Tongue (tissue), 2 donors: Measurements from ENCODE around the gene TMEM259. TPM values are rescaled to one million over a fixed set of nuclear protein-coding genes. Genes with fewer than 3 reads are reported as not detected.

Experiments used
- DNase-seq: peaks from one replicate; pipeline ENCODE4 v3.0.0-alpha.2; 2015
- total RNA-seq: library from RNA; depleted of rRNA; stranded (reverse); fragments of >200 nt; gene quantifications from one replicate; pipeline ENCODE4 v1.2.3, GENCODE V29; 2014

Gene TMEM259
- total RNA-seq, result 72.1 TPM

GRCh38 chr19:1020868-1021425 is at the start of gene TMEM259:
TSS of gene TMEM259 (minus strand) at chr19:1021123. CDS start at chr19:1020996, 127 bp downstream.
- DNase-seq, result peak; percentile 99

DNA sequence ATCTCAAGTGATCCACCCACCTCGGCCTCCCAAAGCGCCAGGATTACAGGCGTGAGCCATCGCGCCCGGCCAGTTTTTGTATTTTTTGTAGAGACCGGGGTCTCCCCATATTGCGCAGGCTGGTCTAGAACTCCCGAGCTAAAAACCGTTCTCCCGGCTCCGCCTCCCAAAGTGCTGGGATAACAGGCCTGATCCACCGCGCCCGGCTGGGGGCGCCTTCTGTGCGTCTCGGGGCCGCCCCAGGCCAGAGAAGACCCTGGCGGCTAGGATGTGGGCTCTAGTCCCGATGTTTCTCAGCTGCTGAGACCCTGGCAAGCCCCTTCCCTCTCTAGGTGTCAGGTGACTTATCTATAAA is 49.6 kb upstream of the TMEM259 start:
- no peak for DNase-seq

DNA sequence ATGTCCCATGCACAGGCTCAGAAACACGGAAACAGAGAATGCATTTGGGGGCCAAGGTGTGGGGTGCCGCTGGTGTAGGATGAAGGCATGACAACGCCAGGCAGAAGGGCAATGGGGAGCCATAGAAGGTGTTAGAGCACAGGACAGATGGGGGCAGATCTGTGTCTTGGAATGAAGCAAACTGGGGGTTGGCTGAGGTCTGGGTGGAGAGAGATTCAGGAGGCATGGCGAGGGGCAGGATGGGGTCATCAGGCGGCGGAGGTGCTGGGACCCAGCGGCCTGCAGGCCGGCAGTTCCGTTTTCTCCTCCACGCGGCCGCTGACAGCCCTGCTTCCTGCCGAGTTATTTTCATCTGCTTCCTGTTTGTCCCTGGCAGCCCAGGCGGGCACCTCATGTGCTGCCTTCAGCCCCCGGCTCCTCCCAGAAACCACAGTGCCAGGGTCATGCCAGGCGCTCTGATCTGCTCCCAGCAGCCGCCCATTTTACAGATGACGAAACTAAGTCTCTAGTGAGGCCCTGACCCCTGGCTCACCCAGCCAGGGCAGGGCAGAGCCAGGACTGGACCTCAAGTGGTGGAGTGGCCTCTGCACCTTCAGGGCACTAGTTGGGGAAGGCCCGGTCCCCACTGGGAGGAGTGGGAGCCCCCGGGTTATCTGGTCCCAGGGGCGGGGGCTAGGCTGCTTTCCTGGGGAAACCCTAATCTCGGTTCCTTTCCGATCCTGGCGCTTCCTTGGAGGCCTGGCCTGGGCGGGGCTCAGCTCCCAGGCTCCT is 48.3 kb upstream of the TMEM259 start:
- peak; percentile 11 for DNase-seq

GRCh38 chr19:1068009-1069001 is 47.4 kb upstream of the TMEM259 start:
- no peak for DNase-seq

GRCh38 chr19:1067341-1067957 is 46.5 kb upstream of the TMEM259 start:
- DNase-seq, result no peak

DNA sequence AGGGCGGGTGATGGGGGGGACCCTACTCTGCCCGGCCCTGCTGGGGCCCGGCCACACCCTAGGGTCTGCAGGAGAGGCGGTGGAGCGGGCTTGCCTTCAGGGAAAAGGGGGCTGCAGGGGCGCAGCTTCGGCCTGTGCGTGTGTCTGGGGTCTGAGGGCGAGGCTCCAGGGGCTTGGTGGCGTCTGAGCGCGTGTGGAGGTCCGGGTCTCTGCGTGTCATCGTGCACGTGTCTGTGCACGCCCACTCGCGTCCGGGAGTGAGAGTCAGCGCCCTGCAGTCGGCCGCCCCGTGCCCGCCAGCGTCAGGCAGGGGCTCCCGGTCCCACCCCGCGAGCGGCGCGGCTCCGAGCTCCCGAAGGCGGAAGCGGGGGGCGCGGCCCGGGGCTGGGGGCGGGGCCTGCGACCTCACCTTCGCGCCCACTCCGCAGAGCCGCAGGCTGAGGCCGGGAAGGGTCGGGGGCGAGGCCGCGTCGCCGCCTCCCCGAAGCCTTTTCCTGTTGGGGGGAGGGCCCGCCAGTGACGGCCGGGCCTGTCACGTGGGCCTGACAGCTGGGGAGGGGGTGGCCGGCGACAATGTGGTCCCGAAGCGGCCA is 45.9 kb upstream of the TMEM259 start, which contains the start of gene ARHGAP45:
TSS of gene ARHGAP45 (plus strand) at position 420 of the 593 bp plus-strand sequence. CDS start 239 bp downstream, outside the sequence.
- DNase-seq, result peak; percentile 20

GRCh38 chr19:1066251-1066747 is 45.4 kb upstream of the TMEM259 start:
- no peak for DNase-seq

DNA sequence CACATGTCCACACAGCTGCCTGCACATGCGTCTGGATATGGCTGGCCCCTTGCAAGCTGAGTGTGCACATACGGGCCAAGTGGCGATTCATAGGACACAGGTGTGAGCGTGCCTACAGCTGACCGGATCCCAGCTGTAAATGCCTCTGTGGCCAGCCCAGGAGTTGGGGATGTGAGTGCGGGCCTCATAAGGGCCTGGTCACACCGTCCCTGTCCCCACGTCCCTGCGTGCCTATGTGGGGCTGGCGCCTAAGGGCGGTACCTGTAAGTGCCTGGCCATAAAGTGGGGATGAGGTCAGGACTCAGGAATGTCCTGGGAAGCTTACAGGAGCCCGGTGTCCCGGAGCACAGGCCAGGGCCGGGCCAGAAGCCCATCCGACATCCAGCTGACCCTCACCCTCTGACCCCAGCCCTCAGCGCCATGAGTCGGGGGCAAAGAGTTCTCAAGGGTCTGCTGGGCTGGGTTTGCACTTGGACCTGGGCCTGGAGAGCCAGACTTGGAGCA is 44.7 kb upstream of the TMEM259 start:
- no peak for DNase-seq

DNA sequence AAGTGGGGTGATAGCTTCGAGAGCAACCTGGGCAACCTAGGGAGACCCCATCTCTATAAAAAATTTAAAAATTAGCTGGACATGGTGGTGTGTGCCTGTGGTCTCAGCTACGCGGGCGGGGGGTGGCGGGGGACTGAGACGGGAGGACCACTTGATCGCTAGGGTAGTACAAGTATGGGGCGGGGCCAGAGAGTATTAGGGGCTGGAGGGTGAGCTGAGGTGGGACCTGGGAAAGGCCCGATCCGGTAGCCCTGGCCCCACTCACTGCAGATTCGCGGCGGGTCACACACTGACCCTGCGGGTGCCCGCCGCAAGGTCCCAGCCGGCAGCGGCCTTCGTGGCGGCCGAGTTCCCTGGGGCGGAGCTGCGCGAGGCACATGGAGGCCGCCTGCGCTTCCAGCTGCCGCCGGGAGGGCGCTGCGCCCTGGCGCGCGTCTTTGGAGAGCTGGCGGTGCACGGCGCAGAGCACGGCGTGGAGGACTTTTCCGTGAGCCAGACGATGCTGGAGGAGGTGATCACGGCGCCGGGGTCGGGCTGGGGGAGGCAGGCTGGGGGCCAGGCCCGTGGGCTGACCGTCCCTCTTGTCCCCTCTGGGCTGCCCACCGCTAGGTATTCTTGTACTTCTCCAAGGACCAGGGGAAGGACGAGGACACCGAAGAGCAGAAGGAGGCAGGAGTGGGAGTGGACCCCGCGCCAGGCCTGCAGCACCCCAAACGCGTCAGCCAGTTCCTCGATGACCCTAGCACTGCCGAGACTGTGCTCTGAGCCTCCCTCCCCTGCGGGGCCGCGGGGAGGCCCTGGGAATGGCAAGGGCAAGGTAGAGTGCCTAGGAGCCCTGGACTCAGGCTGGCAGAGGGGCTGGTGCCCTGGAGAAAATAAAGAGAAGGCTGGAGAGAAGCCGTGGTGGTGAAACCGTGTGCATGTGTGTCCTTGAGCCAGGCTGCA is 44.0 kb upstream of the TMEM259 start:
- peak; percentile 66 for DNase-seq

DNA sequence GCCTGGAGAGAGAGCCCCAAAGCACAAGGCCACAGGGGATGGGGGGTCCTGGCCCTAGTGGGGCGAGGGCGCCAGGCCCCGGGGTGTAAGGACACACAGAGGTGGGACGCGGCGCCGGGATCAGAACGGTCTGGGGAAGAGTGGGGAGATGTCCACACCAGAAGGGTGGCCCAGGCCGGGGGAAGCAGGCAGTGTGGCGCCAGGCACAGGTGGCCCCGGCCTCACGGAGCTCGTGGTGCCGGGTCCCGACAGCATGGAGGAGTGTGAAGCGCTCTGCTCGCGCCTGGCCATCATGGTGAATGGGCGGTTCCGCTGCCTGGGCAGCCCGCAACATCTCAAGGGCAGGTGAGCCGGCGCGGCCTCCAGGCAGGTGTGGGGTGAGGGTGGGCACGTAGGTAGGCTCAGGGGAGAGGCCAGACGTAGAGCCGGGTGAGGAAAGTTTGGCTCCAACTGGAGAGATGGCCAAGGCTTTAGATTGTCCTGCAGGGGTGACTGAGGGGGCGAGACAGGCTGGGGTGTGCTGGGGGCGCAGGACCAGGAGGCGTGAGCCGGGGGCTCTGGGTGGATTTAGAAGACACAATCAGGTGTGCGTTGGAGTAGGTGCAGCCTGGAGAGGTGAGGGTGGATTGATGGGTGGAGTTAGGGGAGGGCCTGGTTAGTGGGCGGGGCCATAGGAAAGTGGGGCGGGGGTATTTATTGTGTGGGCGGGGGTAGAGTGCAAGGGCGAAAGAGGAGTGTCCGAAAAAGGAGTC is 43.2 kb upstream of the TMEM259 start:
- no peak for DNase-seq

- no peak for DNase-seq
Measured at GRCh38 chr19:1063030-1063908, 42.3 kb upstream of the TMEM259 start.

DNA sequence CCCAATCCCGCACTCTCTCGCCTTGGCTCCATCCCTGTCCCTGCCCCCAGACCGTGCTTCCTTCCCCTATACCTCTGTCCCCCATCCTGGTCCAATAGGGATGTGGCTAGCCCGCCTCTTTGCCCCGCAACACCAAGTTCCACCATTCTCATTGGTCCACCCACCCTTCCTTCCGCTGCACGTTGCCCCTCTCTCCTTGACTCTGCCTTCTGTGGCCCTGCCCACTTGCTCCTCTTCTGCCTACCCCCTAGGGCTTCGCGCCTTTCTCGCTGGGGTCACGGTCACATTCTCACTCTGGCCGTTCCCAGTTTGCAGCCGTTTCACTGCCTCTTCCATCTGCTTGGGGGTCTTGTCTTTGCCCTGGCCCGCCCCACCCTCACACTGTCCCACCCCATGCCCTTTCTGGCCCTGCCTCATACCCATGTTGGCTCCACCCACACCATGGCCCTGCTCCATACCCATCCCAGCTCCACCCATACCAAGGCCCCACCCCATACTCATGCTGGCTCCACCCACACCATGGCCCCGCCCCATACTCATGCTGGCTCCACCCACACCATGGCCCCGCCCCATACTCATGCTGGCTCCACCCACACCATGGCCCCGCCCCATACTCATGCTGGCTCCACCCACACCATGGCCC is 41.6 kb upstream of the TMEM259 start:
- no peak for DNase-seq

DNA sequence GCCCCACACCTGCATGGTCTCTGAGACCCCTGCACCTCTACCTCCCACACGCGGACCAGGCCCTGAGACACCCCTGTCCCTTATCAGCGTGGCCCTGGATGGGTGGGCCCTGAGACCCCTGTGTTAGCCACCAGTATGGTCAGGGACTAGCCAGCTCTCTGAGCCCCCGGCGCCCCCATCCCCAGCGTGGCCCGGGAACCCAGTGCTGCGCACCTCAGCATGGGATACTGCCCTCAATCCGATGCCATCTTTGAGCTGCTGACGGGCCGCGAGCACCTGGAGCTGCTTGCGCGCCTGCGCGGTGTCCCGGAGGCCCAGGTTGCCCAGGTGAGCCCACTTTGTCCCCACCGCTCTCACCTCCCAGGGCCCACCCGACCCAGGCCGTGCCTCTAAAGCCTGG is 41.1 kb upstream of the TMEM259 start:
- no peak for DNase-seq

DNA sequence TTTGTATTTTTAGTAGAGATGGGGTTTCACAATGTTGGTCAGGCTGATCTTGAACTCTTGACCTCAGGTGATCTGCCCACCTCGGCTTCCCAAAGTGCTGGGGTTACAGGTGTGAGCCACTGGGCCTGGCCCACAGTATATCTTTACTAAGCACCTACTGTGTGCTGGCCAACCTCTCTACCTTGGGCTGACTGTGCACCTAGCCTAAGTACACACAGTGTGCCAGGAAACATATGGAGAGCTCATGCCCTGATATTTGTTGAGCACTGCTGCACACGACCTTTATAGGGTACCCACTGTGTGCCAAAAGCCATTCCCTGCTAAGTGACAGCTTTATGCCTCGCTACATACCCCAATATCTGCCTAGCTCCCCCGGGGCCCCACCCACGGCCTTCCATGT is 39.8 kb upstream of the TMEM259 start:
- DNase-seq, result no peak

DNA sequence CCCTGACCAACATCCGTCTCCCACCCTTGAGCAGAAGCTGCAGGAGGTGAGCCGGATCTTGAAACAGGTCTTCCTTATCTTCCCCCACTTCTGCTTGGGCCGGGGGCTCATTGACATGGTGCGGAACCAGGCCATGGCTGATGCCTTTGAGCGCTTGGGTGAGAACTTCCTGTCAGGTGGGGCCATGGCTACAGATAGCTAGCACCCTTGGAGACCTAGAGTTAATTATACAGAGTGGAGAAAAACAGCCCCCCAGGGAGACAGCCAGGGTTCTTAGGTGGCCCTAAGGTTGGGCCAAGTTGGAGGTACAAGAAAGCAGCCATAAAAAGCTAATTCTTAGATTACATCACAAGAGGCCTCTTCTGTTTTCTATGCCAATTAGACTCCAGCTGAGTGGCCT is 37.2 kb upstream of the TMEM259 start:
- DNase-seq, result no peak

DNA sequence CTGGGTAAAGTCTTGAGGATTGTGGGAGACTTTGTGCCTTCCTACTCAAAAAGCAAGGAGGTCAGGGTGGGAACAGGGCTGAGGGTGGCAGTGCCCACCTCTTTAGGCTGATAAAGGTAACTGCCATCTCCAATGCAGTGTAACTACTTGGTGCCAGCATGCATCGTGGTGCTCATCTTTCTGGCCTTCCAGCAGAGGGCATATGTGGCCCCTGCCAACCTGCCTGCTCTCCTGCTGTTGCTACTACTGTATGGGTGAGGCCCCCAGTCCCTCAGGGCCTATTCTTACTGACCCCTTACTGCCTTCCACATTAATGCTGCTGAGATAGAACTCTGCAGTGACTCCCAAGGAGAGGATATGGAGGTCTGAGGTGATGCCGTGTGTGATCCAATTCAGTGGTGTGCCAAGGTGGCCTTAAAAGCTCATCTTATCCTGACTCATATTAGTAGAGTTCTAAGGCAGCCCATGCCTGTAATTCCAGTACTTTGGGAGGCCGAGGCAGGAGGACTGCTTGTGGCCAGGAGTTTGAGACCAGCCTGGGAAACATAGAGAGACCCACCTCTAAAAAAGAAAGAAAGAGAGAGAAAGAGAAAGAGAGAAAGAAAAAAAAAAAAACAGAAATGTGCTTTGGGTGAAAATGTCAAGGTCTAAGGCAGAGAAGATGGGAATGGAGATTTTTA is 36.4 kb upstream of the TMEM259 start:
- DNase-seq, result peak; percentile 33

GRCh38 chr19:1055886-1056620 is 35.1 kb upstream of the TMEM259 start:
- no peak for DNase-seq
